GM18868 (cell line): ENCODE data around the gene CELF4.

Experiments used
- ATAC-seq: cut with Tn5 transposase; IDR thresholded peaks from one replicate; pipeline ENCODE4 v1.9.1; 2021; ENCODE audit warnings: mild to moderate bottlenecking, moderate library complexity; ENCODE audit not compliant: unreplicated experiment

Gene CELF4

DNA sequence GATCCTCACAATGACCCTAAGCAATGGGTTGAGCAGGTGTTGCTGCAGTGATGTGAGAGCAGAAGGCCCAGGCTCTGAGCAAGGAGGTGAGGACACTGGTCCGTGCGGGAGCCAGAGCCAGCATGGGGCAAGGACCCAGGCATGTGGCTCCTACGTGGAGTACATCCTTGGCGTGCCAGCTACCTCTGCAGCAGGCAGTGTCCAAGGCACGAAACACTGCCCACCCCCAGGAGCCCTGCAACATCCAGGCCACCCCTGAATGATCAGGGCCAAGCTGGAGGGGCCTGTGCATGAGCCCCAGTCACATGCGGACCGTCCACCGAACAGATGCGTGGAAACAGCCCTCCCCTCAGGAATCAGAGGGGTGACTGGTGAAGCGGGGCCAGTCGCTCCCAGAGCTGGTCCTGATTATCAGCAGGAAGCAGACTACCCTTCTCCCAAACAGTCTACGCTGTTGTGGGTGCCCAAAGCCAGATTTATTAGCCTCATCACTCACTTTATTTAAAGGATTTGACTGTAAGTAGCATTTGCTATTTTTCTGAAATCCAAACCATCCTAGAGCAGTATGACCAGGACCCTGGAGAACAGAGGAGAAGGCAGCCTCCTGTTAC, 16.8 kb downstream of the CELF4 start:
- ATAC-seq: no peak

DNA sequence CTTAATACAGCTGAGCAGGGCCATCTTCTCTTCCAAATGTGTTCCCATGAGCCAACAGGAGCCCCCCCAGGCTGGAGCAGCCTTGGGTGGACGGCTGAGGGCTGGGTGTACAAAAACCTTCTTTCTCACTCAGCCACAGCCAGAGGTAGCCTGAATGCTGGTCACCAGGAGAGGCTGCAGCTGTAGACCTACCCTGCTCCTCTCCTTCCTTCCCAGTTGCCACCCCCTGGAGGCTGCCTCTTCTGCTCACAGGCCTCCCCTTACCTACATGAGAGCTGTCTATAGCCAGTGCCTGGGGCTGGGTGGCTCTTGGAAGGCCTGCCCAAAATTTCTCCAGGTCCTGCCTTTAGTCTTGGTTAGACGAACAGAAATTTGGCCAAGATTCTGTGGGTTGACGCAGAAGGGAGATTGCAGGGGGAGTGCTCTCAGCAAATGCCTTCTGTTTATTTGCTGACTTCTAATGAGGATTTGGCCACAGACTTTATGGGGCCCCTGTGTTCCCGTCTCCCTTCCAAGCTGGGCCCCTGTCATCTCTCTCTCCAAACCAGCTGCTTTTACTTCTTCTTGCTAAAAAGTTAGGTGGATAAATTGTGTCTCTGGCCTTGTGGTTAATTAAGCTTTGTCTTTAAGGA, 18.3 kb downstream of the CELF4 start:
- no peak for ATAC-seq

DNA sequence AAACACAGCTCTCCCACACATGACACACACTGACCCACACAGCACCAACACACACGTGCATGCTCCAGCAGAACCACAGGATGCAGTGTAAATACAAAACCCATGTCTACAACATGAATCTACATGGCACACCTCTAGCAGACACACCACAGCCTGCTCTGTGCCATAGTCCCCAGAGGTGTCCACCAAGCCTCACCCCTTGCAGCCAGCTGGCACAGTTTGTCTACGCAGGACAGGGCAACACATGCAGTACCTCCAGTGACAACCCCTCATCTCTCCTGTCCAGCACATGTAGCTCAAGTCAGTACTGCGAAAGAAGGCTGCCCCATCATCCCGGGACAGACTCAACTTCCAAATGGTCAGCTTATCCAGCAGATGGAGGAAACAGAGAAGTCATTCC, 18.9 kb downstream of the CELF4 start:
- no peak for ATAC-seq

DNA sequence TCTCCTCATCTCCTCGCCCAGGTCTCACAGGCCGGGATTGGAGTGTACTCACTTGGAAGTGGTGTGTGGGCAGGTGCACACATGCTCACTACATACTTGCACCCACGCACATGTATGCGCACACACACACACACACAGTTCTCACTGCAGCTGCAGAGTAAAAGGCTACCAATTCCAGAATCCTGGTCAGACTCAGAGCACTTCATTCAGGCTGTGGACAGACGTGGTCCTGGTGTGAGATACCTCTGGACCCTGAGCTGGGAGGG, 19.4 kb downstream of the CELF4 start:
- ATAC-seq: no peak

DNA sequence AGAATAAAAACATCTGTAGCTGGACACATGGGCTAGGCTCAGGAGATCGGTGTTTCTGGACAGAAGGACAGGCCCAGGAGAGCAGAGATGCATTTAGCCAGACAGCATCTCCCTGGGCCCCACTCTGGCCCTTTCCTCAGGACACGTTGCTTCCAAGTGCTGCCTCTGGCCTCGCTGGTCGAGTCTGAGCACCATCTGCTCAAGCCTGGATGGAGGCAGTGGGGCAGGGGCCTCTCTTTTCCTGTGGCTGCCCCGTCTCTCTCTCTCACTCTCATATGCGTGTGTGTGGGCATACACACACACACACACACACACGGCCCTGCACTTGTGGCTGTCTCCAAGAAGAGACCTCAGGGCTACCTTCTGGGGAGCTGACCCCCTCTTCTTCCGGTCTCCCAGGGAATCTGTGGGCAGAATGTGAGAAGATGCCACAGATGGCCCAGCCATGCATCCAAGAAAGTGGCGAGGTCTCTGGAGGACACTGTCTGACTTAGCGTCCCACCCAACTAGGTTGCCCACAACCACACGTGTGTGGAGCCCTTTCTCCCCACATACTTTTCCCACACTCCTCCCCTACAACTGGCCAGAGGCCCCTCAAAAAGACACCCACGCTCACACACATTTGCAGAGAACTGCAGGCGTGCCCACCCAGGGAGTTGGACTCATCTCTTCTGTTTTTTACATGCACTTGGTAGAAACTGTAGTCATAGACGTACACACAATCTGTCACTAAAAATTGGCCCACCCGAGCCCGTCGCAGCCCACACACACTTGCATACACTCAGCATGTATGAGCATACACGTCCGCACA, 19.9 kb downstream of the CELF4 start:
- ATAC-seq: no peak

DNA sequence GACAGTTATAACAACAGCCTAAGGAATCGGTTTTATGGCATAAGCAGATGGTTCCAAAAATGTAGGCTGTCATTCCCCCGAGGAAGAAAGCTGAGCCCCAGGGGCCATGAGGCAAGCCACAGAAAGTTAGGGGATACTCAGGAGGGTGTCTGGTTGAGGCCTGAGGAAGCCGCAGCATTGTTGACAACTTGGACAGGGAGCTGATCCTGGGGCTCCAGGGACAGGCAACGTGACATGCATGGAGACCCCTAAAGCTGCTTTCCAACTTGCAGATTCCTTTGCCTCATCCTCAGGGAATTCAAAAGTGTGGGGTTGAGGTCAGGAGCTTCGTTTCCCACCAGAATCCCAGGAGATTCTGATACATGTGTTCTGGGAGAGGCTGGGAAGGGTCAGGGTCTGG, 20.9 kb downstream of the CELF4 start:
- ATAC-seq: no peak

DNA sequence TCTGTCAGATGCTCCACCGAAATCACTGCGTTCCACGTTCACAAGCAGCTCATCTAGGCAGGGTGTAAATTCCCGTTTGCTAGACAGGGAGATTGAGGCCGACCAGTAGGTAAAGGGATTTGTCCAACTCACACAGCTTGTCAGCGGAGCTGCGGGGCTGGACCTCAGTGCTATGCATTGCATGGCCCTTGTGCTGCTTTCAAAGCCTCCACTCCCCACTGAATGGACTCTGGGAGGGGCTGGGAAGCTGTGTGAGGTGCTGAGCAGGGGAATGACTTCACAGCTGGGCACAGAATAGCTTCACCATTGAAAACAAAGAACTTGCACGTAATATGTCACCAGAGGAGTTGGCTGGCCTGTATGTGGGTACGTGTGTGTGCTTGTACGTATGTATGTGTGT, 21.4 kb downstream of the CELF4 start:
- no peak for ATAC-seq

DNA sequence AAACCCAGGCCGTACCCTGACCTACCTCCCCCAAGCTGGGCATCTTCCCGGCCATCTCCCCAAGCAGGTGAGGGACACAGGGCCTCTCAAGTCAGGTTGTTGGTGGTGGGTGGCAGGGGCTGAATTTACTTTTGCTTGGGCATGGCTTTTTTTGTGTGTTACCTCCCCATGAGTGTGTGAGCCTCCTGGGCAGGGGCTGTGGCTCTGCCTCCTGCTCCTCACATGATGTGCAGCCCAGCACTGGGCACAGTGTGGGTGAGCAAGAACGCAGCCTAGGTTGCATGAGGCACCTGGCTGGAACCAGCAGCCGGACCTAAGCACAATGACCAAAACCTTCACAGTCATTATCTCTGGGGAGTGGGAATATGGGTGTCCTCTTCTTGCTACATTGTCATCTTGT, 22.3 kb downstream of the CELF4 start:
- ATAC-seq: no peak

DNA sequence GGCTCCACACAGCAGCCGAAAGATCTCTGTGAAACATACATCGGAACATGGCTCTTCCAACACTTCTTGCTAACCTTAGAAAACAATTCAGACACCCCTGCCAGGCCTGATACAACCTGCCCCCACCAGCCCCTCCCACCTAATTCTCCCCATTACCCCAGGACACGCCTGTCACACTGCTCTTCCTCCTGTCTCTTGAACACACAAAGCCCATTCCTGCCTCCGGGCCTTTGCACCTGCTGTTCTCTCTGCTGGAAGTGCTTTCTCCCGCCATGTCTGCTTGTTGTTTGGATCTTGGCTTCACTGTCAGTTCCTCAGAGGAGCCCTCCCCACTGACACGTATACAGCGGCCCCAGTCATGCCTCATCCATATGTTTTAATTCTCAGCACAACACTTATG, 24.1 kb downstream of the CELF4 start:
- ATAC-seq: no peak

DNA sequence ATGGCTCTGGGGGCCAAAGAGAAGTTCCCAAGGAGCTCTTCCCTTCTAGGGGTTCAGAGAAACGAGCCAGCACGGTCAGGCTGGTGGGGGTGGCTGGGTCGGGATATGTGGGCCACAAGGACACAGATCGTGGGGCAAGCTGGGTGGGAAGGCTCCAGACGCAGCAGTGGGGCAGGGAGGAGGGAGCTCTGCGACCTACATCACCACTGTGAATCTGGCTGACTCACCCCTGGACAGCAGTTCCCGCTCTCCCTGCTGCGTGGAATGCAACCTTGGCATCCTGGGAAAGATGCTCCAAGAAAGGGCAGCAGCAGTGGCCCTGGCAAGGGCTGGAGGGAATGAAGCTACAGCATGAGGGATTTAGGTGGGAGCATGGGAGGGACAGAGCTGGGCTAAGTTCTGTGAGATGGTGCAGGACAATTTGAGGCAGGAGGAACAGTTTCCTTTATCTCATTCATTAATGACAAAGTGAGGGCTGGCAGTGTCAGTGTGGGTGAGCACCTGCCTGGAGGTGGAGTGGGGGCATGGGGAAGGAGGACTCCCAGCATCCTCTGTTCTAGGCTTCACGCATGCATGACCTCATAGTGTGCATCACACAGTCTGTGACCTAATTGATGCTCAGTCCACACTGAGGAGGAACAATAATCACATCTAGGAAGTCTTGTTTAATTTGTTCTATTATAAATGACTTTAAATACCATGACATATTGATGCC, 25.0 kb downstream of the CELF4 start:
- ATAC-seq: no peak

DNA sequence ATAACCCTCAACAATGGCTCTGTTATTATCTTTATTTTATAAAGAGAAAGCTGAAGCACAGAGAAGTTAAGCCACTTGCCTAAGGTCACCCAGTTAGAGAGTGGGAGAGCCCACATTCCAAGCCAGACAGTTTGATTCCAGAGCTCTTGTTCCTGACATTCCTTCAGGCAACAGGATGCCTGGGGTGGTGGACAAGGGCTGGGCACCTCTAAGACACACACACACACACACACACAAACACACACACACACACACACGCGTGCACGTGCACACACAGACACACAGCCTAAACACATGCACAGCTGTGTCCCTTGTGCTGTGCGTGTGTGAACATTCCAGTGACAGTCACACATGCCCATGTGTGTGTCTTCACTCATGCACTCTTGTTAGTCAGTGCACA, 26.4 kb downstream of the CELF4 start:
- ATAC-seq: no peak

DNA sequence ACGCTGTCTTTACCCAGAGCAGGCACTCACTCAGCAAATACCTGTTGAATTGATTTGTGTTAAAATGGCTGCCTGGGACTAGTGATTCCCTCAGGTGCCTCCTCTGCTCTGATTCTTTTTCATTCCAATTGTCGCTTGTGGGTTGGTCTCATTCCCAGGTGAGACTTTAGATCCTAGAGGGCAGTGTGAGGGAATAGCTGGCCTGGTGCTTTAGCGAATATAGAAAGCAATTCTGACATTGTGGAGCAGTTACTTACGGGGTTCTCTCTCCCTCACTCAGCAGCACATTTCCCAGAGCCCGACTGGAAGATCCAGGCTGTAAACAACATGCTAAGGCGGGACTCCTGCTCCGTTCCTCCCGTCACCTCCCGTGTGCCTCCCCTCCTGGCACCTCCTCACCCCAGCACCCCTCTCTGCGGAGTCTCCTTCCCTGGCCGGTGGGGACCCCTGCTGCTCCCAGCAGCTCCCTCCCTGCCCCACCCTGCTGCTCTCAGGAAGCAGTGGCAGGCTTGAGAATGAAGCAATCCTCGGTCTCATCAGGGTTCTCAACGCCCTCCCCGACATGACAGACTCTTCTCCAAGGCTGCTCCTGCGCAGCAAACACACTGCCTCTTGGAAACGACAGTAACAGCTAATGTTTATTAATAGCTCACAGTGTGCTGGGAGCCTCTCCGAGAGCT, 26.9 kb downstream of the CELF4 start:
- ATAC-seq: no peak

DNA sequence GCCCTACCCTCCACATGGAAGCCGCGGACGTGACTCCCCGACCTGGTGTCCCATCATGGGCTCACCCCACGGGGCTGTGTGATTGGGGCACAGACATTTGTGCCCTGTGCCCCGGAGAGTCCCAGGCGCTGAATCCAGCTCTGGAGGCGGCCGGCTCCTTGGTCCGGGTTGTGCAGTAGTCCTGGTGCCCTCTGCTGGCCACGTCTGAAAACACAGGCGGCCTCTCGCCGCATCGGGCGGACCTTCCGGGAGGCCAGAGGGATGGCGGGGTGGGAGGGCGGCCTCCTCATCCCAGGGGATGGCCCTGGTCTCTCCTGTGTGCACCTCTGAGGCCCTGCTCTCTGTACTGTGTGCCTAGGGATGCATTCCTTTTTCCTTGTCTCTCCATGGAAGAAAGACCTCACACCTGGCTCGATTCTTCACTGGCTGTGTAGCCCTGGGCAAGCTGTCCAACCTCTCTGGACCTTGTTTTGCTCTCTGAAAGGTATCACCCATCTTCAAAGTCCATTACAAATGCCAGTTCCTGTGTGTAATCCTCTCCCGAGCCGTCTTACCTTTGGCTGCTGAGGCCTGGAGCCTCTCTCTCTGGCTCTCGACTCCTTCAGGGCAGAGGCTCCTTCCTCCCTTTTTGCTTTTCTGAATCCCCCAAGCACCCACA, 27.6 kb downstream of the CELF4 start:
- ATAC-seq: peak; percentile 88

DNA sequence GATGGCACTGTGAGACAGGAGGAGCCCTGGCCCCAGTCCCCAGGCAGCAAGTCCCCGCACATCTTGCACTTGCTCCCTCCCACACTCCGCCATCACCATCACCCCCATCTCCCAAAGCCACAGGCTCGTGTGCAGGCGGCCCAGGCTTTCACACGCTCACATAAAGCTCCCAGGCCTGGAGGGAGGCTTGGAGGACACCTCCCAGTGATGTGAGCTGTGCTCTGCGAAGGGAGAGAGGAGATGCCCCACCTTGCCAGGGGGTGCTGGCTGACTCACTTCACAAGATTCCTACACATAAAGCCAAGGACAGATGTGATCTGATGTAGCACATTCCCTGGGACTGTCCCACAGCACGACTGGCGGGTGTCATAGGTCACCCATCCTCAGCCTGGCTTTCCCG, 28.9 kb downstream of the CELF4 start:
- ATAC-seq: no peak

DNA sequence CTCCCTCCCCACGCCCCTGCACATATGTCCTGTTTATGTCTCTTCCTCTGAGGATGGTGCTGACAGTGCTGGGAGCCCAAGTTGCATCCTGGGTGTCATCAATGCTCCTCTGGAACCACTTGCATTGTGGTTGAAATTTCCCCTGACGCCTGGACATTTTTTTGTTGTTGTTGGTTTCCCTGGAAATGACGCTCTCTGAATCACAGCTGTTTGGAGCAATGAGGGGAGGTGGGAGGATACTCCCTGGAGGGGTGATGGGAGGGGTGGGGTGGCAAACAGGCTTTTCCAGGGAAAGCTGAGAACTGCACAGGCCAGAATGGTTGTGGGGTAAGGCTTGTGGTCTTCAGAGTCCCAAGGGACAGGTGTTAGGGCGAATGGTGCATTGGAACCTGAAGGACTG, 29.6 kb downstream of the CELF4 start:
- no peak for ATAC-seq

DNA sequence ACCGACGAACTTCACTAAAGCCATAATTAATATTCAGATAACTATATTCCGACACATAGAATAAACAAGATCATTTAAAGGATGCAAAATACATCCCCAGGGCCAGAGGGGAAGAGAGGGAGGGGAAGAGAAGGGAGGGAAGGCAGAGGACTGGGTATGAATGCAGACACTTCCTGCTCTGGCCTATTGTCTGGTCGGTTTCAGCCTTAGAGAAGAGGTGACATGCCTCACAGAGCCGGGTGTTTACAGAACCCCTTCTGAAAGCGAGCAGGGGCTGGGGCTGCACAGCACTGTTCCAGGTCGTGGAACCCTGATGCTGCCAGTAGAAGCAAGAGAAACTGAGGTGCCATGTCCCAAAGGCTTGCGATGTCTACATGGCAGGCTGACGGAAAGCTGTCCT, 31.0 kb downstream of the CELF4 start:
- no peak for ATAC-seq

DNA sequence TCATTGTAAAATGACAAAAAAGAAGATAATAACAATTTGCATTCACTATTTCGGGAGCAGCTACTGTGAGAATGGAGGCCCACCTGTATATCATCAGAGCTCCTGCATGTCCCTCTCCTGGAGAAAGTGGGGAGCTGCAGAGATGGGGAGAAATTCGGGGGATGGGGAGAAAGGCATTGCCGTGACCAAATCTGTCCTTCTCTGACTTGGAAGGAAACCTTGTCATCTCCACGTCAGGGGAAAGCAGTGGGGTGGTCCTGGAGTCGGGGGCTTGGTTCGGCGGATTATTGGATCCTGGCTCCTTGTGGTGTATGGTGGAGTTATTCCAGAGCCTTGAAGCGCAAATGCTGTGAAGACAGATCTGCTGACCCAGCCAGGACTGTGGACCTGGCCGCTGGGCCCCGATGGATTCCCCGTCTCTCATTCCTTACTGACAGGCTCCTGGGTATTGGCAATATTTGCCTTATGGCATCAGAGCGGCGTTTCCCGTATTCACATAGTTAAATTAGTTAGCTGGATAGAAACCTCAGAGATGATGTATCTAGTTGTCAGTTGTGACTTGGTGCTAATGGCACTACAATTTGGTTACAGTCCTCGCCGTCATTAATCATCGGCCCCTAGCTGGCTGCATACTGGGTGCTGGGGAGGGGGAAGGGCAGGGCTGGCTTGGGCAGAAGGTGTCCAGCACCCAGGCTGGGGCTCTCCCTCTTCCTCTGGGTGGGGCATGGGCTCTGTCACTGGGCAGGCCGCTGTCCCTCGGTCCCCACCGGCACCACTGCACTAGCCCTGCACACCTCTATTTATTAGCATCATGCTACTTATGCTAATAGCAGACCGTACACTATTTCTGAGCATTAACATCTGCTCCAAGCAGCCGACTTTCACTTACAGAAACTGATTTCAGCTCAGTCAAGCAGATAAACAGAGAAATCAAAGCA, 31.7 kb downstream of the CELF4 start:
- ATAC-seq: no peak

DNA sequence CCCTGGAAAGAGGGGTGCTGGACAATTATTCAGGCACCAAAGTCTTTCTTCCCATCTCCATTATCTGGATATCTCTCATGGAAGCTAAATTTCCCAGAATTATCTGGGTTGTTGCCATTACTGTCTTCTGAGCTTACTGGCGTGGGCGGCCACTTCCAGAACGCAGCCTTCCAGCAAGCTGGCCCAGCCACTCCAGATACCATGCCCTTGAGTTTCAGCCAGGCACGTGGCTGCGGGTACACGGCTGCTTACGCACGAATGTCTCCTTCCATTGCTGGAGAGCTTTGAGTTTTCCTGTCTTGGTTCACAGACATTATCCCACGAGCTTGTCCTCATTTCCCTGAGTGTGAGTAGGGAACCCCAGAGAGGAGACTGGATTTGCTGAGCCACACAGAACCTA, 32.7 kb downstream of the CELF4 start:
- no peak for ATAC-seq

DNA sequence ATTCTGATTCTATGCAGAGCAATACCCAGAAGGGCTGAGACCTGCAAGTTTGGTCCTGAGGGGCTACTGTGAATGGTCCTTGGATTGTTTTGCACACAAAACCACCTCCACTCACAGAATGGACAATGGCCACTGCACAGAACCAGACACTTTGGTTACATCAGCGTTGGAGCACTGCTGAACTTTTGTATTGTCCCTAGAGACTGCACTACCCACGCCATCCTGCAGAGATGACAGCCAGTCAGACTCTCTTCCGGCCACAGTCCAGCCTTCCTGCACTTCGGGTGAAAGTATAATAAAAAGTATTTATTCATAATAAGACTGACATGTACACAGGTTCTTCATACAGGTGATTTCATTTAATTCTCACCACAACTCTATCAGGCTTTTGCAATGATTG, 35.7 kb downstream of the CELF4 start:
- ATAC-seq: peak; percentile 88

DNA sequence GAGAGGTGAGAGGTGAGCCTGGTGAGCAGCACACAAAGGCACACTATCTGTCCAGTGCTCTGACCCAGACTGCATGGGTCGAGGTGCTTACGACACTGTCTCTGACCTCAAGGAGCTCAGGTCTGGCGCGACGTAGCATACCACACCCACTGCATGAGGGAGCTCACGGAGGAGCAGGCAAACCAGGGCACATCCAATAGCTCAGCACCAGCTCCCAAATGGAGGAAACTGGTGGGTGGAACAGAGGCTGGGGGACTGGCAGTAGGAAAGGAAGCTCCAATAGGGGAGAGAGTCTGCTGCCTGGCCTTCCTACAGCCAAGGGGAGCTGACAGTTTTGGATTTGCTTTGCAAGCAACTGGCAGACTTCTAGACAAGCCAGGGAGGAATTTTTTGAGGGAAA, 36.3 kb downstream of the CELF4 start:
- ATAC-seq: no peak
